GM23338 (cell line): ENCODE results near the gene SDHAF1. TPM values are rescaled to one million over a fixed set of nuclear protein-coding genes. Genes with fewer than 3 reads are reported as not detected.

Experiments used
- ATAC-seq: fragments of 200-7000 bp; cut with Tn5 transposase; 3 replicates; pipeline ENCODE4 v1.9.1; 2020
- DNase-seq: peaks from one replicate; pipeline ENCODE4 v3.0.0-alpha.2; 2015; ENCODE audit warnings: low spot score
- H2AFZ ChIP-seq: fragments of 200-600 bp; sonication (generic); 2 replicates; pipeline ENCODE4 v1.8.0; 2016; ENCODE audit warnings: antibody characterized with exemption, mild to moderate bottlenecking, moderate library complexity
- H3F3A ChIP-seq: fragments of 200-600 bp; sonication (generic); replicated peaks from 2 replicates; pipeline ENCODE4 v1.8.0; 2017; ENCODE audit warnings: antibody characterized with exemption, mixed run types, low read depth
- H3K27ac ChIP-seq: fragments of 200-600 bp; sonication (generic); 2 replicates; pipeline ENCODE4 v1.6.1; 2016; ENCODE audit warnings: low read depth
- H3K27me3 ChIP-seq: fragments of 200-600 bp; sonication (generic); 2 replicates; pipeline ENCODE4 v1.8.0; 2016; ENCODE audit warnings: mild to moderate bottlenecking, mixed run types, moderate library complexity; ENCODE audit not compliant: insufficient read depth
- H3K36me3 ChIP-seq: fragments of 200-600 bp; sonication (generic); 2 replicates; pipeline ENCODE4 v1.8.0; 2016; ENCODE audit warnings: mild to moderate bottlenecking; ENCODE audit not compliant: insufficient read depth
- H3K4me1 ChIP-seq: fragments of 200-600 bp; sonication (generic); 2 replicates; pipeline ENCODE4 v1.8.0; 2016; ENCODE audit warnings: mild to moderate bottlenecking, moderate library complexity; ENCODE audit not compliant: insufficient read depth
- H3K4me2 ChIP-seq: fragments of 200-600 bp; sonication (generic); 2 replicates; pipeline ENCODE4 v1.7.1; 2017; ENCODE audit warnings: mixed run types
- H3K4me3 ChIP-seq: fragments of 200-600 bp; sonication (generic); 2 replicates; pipeline ENCODE4 v1.6.1; 2016; ENCODE audit warnings: mixed run types
- H3K79me2 ChIP-seq: fragments of 200-600 bp; sonication (generic); replicated peaks from 2 replicates; pipeline ENCODE4 v1.8.0; 2017; ENCODE audit warnings: mild to moderate bottlenecking; ENCODE audit not compliant: insufficient read depth
- H3K9me2 ChIP-seq: fragments of 200-600 bp; sonication (generic); 2 replicates; pipeline ENCODE4 v1.8.0; 2017; ENCODE audit not compliant: insufficient read depth
- H4K20me1 ChIP-seq: fragments of 200-600 bp; sonication (generic); replicated peaks from 2 replicates; pipeline ENCODE4 v1.8.0; 2017; ENCODE audit warnings: mild to moderate bottlenecking; ENCODE audit not compliant: insufficient read depth
- H3K27ac Mint-ChIP-seq: 2 replicates; pipeline ENCODE4 v1.8.0; 2020; ENCODE audit warnings: inconsistent platforms, mild to moderate bottlenecking, moderate library complexity, mixed read lengths
- H3K27me3 Mint-ChIP-seq: 3 replicates; pipeline ENCODE4 v1.8.0; 2022; ENCODE audit warnings: low read depth, mild to moderate bottlenecking, moderate library complexity, mixed read lengths, inconsistent platforms; ENCODE audit not compliant: insufficient read depth, poor library complexity
- H3K36me3 Mint-ChIP-seq: 3 replicates; pipeline ENCODE4 v1.8.0; 2021; ENCODE audit warnings: low read depth, mild to moderate bottlenecking, inconsistent platforms, moderate library complexity, mixed read lengths
- H3K4me1 Mint-ChIP-seq: 3 replicates; pipeline ENCODE4 v1.8.0; 2020; ENCODE audit warnings: mild to moderate bottlenecking, inconsistent platforms, mixed read lengths
- H3K4me3 Mint-ChIP-seq: 3 replicates; pipeline ENCODE4 v1.8.0; 2021; ENCODE audit warnings: moderate library complexity, mild to moderate bottlenecking, inconsistent platforms, mixed read lengths
- H3K9me3 Mint-ChIP-seq: 3 replicates; pipeline ENCODE4 v1.8.0; 2020; ENCODE audit warnings: moderate library complexity, mild to moderate bottlenecking, inconsistent platforms, mixed read lengths
- CTCF ChIP-seq, 2 experiments: fragments of 200-600 bp in 1 of 2; sonication (generic) in 1 of 2; conservative IDR thresholded peaks; 2 replicates each; pipeline versions ENCODE4 v1.5.1 to v1.6.1; 2016 to 2017; ENCODE audit warnings: antibody characterized with exemption in 2 of 2, low read depth in 2 of 2, mild to moderate bottlenecking in 2 of 2, moderate library complexity in 1 of 2
- EZH2 ChIP-seq: fragments of 200-600 bp; sonication (generic); IDR thresholded peaks from one replicate; pipeline ENCODE4 v1.8.0; 2017; ENCODE audit warnings: antibody characterized with exemption, mild to moderate bottlenecking, low read depth; ENCODE audit not compliant: unreplicated experiment
- polyA plus RNA-seq: library from polyadenylated mRNA; unstranded; fragments of >200 nt; fragmentation: Nextera tagmentation; extraction: Ambion mirVana; gene quantifications from 2 replicates; pipeline ENCODE4 v1.2.1, GENCODE V29; 2016
- total RNA-seq: library from RNA; depleted of rRNA; stranded (reverse); fragments of >200 nt; shearing (Covaris generic); gene quantifications from 2 replicates; pipeline ENCODE4 v1.2.3, GENCODE V29; 2014

The SDHAF1 gene
- total and polyA plus RNA-seq, 2 experiments from 2014 or later: 19.9 to 55.9 TPM

DNA sequence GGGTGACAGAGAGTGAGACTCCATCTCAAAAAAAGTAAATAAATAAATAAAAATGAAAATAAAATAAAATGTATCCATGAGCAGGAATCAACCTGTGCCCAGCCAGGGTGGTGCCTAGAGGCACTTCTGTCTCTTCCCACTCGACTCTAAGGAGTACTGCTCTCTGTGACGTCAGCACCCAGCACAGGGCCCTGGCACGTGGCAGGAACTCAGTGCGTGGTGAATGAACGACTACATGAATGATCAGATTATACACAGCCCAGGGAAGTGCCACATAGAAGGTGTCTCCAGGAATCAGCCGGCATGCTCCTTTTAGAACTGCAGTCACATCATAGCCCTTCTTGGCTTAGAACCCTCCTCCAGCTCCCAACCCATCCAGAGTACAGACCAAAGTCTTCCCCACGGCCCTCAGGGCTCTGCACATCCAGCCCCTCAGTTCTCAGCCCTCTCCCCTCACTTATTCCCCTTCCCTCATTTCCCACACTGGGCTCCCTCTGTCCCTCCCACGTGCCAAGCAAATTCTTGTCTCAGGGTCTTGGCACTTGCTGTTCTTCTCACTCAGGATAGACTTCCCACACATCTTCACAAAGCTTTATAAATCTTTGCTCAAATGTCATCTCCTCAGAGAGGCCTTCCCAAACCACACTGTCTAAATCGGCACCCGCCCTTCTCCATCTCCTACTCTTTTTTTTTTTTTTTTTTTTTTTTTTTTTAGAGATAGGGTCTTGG lies 33.5 kb downstream of the SDHAF1 start:
- H3K4me3 Mint-ChIP-seq: no peak overlapping the region
- H3K27me3 Mint-ChIP-seq: peaks cover 11% of the 10 kb centered on the region
- Histone ChIP-seq H3K79me2 (no peaks in the 10 kb centered on the region), H3K9me2 (no peaks in the 10 kb centered on the region), H3K27ac (no peak overlapping the region), H3F3A (0 out of 2 replicates have a peak, but pooled peaks cover 3% of the 10 kb centered on the region), H2AFZ (no peak overlapping the region), H3K4me3 (no peak overlapping the region), H3K4me1 (peaks cover 5% of the 10 kb centered on the region; the same call in 1 of the 2 replicates), H3K36me3 (no peaks in the 10 kb centered on the region), H4K20me1 (no peaks in the 10 kb centered on the region; the same call in none of the 2 replicates), H3K27me3 (no peaks in the 10 kb centered on the region), H3K4me2 (no peak overlapping the region)
- no peaks in the 10 kb centered on the region for H3K9me3 Mint-ChIP-seq
- TF ChIP-seq EZH2 (no peak), CTCF (conservative IDR thresholded peaks at IDR 0.05; ENCODE audit: low read depth in 2 of 2) (no peak)
- peaks cover 2% of the 10 kb centered on the region; the same call in 1 of the 3 replicates for H3K4me1 Mint-ChIP-seq
- DNase-seq: no peak
- peaks cover 10% of the 10 kb centered on the region for H3K36me3 Mint-ChIP-seq
- no peak for ATAC-seq
- no peak overlapping the region for H3K27ac Mint-ChIP-seq

GRCh38 chr19:36030264-36031148 lies 35.5 kb downstream of the SDHAF1 start:
- ATAC-seq (no peak), DNase-seq (peak; percentile 29)

More at GRCh38 chr19:36030264-36031148, 35.5 kb downstream of the SDHAF1 start:
- Histone ChIP-seq H3K27ac (no peak overlapping the region), H3K79me2 (no peaks in the 10 kb centered on the region), H3K9me2 (no peaks in the 10 kb centered on the region), H3K27me3 (no peaks in the 10 kb centered on the region), H3K4me3 (no peak overlapping the region), H3F3A (0 out of 2 replicates have a peak, but pooled peaks cover 3% of the 10 kb centered on the region), H4K20me1 (no peaks in the 10 kb centered on the region; the same call in 1 of the 2 replicates), H3K4me1 (peaks cover 6% of the 10 kb centered on the region; the same call in 1 of the 2 replicates), H3K36me3 (no peaks in the 10 kb centered on the region), H3K4me2 (no peak overlapping the region), H2AFZ (no peak overlapping the region)
- Mint-ChIP-seq H3K27me3 (peaks cover 20% of the 10 kb centered on the region), H3K4me1 (peaks cover 2% of the 10 kb centered on the region; the same call in 1 of the 3 replicates), H3K4me3 (no peak overlapping the region), H3K9me3 (no peaks in the 10 kb centered on the region), H3K27ac (no peak overlapping the region), H3K36me3 (peaks cover 4% of the 10 kb centered on the region; the same call in 2 of the 3 replicates)
- TF ChIP-seq EZH2 (no peak), CTCF (conservative IDR thresholded peaks at IDR 0.05; ENCODE audit: low read depth in 2 of 2) (peak in 1 of 2 experiments; percentile 19; a peak in 2 of 4 replicates)
